GM21447 (cell line): ENCODE data around the gene SP7.

ENCODE experiments used
- ATAC-seq: cut with Tn5 transposase; IDR thresholded peaks from one replicate; pipeline ENCODE4 v1.9.1; 2021; ENCODE audit not compliant: unreplicated experiment

SP7 gene

DNA sequence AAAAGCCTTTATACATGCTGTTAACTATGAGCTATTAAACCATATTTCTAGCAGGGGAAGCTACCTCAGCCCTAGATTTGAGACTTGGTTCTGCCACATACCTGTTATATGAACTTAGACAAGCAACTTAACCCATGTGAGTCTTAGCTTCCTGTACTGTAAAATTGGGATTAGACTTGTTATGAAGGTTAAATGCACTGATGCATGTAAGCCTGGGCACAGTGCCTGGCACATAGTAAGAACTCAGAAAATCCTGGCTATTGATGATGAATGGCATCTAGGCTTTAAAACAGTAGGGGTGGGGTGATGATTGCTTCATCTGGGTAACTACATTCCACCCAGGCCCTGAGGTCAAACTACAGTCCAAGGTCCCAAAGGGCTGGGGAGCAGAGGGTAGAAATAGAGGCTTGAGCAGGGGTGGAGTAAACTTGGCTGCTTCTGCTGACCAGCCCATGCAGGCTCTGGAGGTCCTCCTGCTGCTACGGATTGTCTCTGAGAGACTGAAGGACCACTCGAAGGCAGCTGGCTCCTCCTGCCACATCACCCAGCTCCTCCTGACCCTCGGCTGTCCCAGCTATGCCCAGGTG lies 56.8 kb downstream of the SP7 start:
- no peak for ATAC-seq

GRCh38 chr12:53277981-53278380 lies 58.2 kb downstream of the SP7 start:
- ATAC-seq: no peak
